D721Med (cell line): Measurements from ENCODE around the gene TCF3.
A peak's percentile ranks its signal among the peaks of the same experiment; 100 is the strongest.

ENCODE experiments used
- DNase-seq: peaks from one replicate; pipeline ENCODE4 v3.0.0; 2011; ENCODE audit warnings: low spot score; ENCODE audit not compliant: insufficient read length
- FAIRE-seq: peaks from 2 replicates; lab custom pipeline; 2011; peaks lifted over from hg19 to GRCh38; lab: Jason Lieb, UNC
- TF ChIP-seq, protein P1 (sequence below): IDR thresholded peaks from 2 replicates; pipeline ENCODE4 v1.5.1; 2012; ENCODE audit warnings: mild to moderate bottlenecking, control low read depth; ENCODE audit not compliant: insufficient read depth; ENCODE audit errors: missing control alignments

Gene TCF3

DNA sequence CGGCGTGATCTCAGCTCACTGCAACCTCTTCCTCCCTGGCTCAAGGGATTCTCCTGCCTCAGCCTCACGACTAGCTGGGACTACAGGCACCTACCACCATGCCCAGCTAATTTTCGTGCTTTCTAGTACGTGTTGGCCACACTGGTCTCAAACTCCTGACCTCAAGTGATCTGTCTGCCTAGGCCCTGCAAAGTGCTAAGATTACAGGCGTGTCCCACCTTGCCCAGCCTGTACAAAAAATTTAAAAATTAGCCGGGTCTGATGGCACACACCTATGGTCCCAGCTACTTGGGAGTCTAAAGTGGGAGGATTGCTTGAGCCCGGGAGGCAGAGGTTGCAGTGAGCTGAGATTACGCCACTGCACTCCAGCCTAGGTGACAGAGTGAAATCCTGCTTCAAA, 79.6 kb downstream of the TCF3 start:
- no peak for DNase-seq
- no peak for FAIRE-seq
- TF ChIP-seq, protein P1, sequence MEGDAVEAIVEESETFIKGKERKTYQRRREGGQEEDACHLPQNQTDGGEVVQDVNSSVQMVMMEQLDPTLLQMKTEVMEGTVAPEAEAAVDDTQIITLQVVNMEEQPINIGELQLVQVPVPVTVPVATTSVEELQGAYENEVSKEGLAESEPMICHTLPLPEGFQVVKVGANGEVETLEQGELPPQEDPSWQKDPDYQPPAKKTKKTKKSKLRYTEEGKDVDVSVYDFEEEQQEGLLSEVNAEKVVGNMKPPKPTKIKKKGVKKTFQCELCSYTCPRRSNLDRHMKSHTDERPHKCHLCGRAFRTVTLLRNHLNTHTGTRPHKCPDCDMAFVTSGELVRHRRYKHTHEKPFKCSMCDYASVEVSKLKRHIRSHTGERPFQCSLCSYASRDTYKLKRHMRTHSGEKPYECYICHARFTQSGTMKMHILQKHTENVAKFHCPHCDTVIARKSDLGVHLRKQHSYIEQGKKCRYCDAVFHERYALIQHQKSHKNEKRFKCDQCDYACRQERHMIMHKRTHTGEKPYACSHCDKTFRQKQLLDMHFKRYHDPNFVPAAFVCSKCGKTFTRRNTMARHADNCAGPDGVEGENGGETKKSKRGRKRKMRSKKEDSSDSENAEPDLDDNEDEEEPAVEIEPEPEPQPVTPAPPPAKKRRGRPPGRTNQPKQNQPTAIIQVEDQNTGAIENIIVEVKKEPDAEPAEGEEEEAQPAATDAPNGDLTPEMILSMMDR, result no peak

DNA sequence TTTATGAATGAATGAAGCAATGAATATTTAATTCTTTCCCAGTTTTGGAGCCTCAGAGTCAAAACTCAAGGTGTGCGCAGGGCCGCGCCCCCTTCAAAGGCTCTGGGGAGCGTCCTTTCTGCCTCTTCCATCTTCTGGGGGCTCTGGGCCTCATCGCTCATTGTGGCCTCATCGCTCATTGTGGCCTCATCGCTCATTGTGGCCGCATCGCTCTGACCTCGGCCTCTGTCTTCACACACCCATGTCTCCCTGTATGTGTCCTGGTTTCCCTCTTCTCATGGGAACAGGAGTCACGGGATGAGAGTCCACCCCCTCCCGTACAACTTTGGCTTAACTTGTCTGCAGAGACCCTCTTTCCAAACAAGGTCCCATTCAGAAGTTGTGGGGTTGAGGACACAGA, 81.1 kb downstream of the TCF3 start:
- FAIRE-seq (no peak), DNase-seq (no peak)
- TF ChIP-seq, protein P1, result no peak

DNA sequence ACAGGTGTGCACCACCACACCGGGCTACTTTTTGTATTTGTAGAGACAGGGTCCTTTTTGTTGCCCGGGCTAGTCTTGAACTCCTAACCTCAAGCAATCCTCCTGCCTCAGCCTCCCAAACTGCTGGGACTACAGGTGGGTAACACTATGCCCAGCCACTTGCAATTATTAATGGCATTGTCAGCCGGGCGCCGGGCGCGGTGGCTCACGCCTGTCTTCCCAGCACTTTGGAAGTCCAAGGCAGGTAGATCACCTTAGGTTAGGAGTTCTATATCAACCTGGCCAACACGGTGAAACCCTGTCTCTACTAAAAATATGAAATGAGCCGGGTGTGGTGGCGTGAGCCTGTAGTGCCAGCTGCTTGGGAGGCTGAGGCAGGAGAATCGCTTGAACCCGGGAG, 81.6 kb downstream of the TCF3 start:
- FAIRE-seq (no peak), DNase-seq (no peak)
- TF ChIP-seq, protein P1, result no peak

DNA sequence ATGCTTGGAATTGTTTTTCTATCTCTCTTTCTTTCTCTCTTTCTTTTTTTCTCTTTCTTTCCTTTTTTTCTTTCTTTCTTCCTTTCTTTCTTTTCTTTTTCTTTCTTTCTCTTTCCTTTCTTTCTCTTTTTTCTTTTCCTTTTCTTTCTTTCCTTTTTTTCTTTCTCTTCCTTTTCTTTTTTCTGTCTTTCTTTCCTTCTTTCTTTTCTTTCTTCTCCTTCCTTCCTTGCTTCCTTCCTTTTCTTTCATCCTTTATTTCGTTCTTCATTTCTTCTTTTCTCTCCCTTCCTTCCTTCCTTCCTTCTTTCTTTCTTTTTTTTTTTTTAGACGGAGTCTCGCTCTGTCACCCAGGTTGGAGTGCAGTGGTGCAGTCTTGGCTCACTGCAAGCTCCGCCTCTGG, 82.4 kb downstream of the TCF3 start:
- no peak for FAIRE-seq
- TF ChIP-seq, protein P1, result no peak
- no peak for DNase-seq

DNA sequence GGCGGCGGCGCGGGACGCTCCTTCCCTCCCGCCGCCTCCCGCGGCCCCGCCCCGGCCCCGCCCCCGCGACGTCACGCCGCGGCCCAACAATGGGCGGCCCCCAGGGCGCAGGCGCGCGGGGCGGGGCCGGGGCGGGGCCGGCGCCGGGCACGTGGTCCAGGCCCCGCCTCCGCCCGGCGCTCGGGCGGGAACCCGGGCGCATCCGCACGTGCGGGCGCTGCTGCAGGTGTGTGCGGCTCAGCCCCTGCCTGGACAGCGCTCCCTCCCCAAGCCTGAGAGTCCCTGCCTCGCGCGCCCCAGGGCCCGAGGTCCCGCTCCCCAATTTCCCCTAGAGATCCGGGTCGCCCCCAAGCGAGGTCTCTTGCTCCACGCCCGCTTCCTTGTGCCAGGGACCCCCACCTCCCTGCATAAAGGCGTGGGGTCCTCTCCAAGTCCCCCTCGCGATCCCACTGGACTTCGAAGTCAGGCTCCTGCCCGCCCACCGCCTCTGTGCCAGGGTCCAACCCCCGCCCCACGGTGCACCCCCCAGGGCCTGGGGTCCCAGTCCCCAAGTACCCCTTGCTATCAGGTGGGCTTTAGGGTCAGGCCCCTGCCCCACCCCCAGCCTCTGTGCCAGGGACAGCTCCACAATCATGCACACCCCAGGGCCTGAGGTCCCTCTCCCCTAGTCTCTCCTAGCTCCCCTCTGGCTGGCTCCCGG, 83.9 kb downstream of the TCF3 start, which contains the start of gene MEX3D:
TSS of gene MEX3D (minus strand) at position 6 of the 700 bp plus-strand sequence. CDS start 267 bp downstream, outside the sequence.
- FAIRE-seq (no peak), DNase-seq (peak; percentile 97)
- TF ChIP-seq, protein P1, result no peak

DNA sequence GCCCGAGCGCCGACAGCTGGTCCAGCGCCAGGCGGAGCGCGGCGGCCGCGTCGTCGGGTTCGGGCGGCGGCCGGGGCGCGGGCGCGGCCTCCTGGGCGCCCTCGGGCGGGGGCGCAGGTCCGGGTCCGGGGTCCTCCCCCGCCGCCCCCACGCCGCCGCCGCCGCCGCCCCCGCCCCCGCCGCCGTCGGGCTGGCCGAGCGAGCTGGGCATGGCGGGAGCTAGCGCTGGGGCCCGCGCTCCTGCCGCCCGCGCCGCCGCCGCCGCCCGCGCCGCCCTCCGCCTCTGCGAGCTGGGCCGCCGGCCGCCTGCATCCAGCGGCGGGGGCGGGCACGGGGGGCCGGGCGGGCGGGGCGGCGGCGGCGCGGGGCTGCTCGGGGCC, 84.6 kb downstream of the TCF3 start:
- DNase-seq (no peak), FAIRE-seq (no peak)
- TF ChIP-seq, protein P1, result no peak

DNA sequence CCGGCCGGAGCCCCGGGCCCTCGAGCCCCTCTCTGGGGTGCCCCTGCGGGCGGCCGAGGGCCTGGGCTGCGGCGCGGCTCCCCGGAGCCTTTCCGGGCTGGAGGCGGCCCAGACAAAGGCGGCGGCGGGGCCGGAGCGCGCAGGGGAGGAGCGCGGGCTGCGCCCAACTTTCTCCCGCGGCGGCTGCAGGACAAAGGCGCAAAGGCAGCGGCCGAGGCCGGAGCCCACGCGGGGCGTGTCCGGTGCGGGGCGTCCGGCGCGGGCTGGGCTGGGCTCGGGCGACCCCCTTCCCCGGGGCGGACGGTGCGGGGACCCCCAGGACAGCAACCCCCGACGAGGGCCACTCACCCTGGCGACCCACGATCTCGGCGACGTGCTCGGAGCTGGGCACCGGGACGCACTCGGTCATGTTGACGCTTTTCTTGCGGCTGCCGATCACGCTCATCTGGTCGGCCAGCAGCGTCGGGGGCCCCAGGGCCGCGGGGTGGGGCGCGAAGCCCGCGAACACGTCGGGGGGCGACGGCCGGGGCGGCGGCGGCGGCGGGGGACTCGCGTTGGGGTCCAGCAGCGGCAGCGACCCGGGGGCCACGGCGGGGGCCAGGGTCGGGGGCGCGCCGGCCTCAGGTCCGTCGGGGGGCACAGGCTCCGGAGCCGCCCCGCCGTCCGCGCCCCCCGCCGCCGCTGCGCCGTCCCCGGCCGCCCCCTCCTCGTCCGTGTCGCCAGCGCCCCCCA, 85.1 kb downstream of the TCF3 start:
- DNase-seq (no peak), FAIRE-seq (no peak)
- TF ChIP-seq, protein P1, result no peak
